IMR-90 (cell line): Measurements from ENCODE around the gene FNDC3B. TPM values are rescaled to one million over a fixed set of nuclear protein-coding genes. Genes with fewer than 3 reads are reported as not detected.

Experiments
- ATAC-seq: fragments of 200-7000 bp; cut with Tn5 transposase; 2 replicates; pipeline ENCODE4 v1.9.1; 2020; ENCODE audit warnings: low read depth, mild to moderate bottlenecking, moderate library complexity
- BruUV-seq: library from RNA; stranded (reverse); fragments of 400-500 nt; replicated peaks from 2 replicates; lab custom pipeline; 2021; lab: Mats Ljungman, UMichigan
- CTCF ChIA-PET: fragments of 300-600 bp; formaldehyde crosslinking; extraction: SDS; loops from one replicate; lab custom pipeline; 2021; ENCODE audit warnings: antibody characterized with exemption; lab: Yijun Ruan, JAX
- POLR2A ChIA-PET: fragments of 300-600 bp; sonication (Branson Sonifier 250); formaldehyde crosslinking; loops from one replicate; lab custom pipeline; 2022; ENCODE audit warnings: antibody characterized with exemption; ENCODE audit not compliant: unreplicated experiment; lab: Charles Lee
- DNase-seq: peaks from one replicate; pipeline ENCODE4 v3.0.0; 2013
- H2AFZ ChIP-seq: replicated peaks from 2 replicates; pipeline ENCODE3; 2013; ENCODE audit warnings: low read length, mild to moderate bottlenecking; ENCODE audit not compliant: poor library complexity
- H2AK5ac ChIP-seq: 2 replicates; pipeline ENCODE4 v1.6.1; 2013; ENCODE audit warnings: low read depth, low read length, inconsistent platforms
- H2AK9ac ChIP-seq: replicated peaks from 2 replicates; pipeline ENCODE3; 2013; ENCODE audit warnings: mild to moderate bottlenecking, low read depth, low read length, moderate library complexity; ENCODE audit not compliant: poor library complexity
- H2BK120ac ChIP-seq: 2 replicates; pipeline ENCODE4 v1.6.1; 2013; ENCODE audit warnings: low read depth, low read length, inconsistent platforms
- H2BK15ac ChIP-seq: 3 replicates; pipeline ENCODE4 v1.6.1; 2013; ENCODE audit warnings: low read depth, low read length, inconsistent platforms
- H2BK20ac ChIP-seq: 2 replicates; pipeline ENCODE4 v1.6.1; 2013; ENCODE audit warnings: low read depth, mild to moderate bottlenecking, inconsistent platforms, low read length, moderate library complexity
- H2BK5ac ChIP-seq: 2 replicates; pipeline ENCODE4 v1.6.1; 2013; ENCODE audit warnings: mild to moderate bottlenecking, low read depth, low read length, inconsistent platforms; ENCODE audit not compliant: poor library complexity, severe bottlenecking
- H3K14ac ChIP-seq: replicated peaks from 2 replicates; pipeline ENCODE4 v1.6.1; 2013; ENCODE audit warnings: low read depth, low read length, inconsistent platforms
- H3K18ac ChIP-seq: 2 replicates; pipeline ENCODE4 v1.6.1; 2013; ENCODE audit warnings: low read depth, low read length, control low read depth
- H3K23ac ChIP-seq: 2 replicates; pipeline ENCODE4 v1.6.1; 2013; ENCODE audit warnings: low read depth, low read length, inconsistent platforms
- H3K27ac ChIP-seq: 2 replicates; pipeline ENCODE4 v1.5.1; 2013; ENCODE audit warnings: mild to moderate bottlenecking, control low read depth, low read length; ENCODE audit not compliant: insufficient read depth
- H3K27me3 ChIP-seq: 2 replicates; pipeline ENCODE4 v1.6.1; 2013; ENCODE audit warnings: low read length; ENCODE audit not compliant: control insufficient read depth, insufficient read depth
- H3K36me3 ChIP-seq: 2 replicates; pipeline ENCODE4 v1.6.1; 2013; ENCODE audit warnings: low read length, mixed read lengths; ENCODE audit not compliant: control insufficient read depth, insufficient read depth
- H3K4ac ChIP-seq: 2 replicates; pipeline ENCODE4 v1.6.1; 2013; ENCODE audit warnings: low read depth, low read length, inconsistent platforms
- H3K4me1 ChIP-seq: 2 replicates; pipeline ENCODE4 v1.6.1; 2013; ENCODE audit warnings: low read length, mixed read lengths; ENCODE audit not compliant: control insufficient read depth, insufficient read depth
- H3K4me2 ChIP-seq: 2 replicates; pipeline ENCODE4 v1.6.1; 2013; ENCODE audit warnings: low read depth, mild to moderate bottlenecking, control low read depth, low read length, moderate library complexity
- H3K4me3 ChIP-seq: 2 replicates; pipeline ENCODE4 v1.5.1; 2013; ENCODE audit warnings: low read depth, mild to moderate bottlenecking, control low read depth, low read length, moderate library complexity; ENCODE audit not compliant: insufficient read depth
- H3K56ac ChIP-seq: 2 replicates; pipeline ENCODE4 v1.6.1; 2013; ENCODE audit warnings: low read length, inconsistent platforms; ENCODE audit not compliant: insufficient read depth; ENCODE audit errors: extremely low read depth
- H3K79me1 ChIP-seq, 2 experiments: 2 replicates each; pipeline ENCODE4 v1.6.1; 2013; ENCODE audit warnings: low read length in 2 of 2, inconsistent platforms in 1 of 2, low read depth in 1 of 2
- H3K9ac ChIP-seq: 2 replicates; pipeline ENCODE4 v1.6.1; 2013; ENCODE audit warnings: low read depth, low read length, control low read depth
- H3K9me1 ChIP-seq: 2 replicates; pipeline ENCODE4 v1.6.1; 2013; ENCODE audit warnings: low read length, inconsistent platforms; ENCODE audit not compliant: insufficient read depth
- H3K9me3 ChIP-seq: 2 replicates; pipeline ENCODE4 v1.6.1; 2013; ENCODE audit warnings: low read length; ENCODE audit not compliant: control insufficient read depth, insufficient read depth
- H4K20me1 ChIP-seq: 2 replicates; pipeline ENCODE4 v1.6.1; 2013; ENCODE audit warnings: low read length, inconsistent platforms; ENCODE audit not compliant: insufficient read depth
- H4K5ac ChIP-seq: 2 replicates; pipeline ENCODE4 v1.6.1; 2013; ENCODE audit warnings: mild to moderate bottlenecking, low read depth, low read length, control low read depth
- H4K8ac ChIP-seq, 2 experiments: 2 replicates each; pipeline ENCODE4 v1.6.1; 2013; ENCODE audit warnings: low read depth in 2 of 2, low read length in 2 of 2, control low read depth in 1 of 2, inconsistent platforms in 1 of 2
- H4K91ac ChIP-seq: 2 replicates; pipeline ENCODE4 v1.6.1; 2013; ENCODE audit warnings: low read depth, low read length, inconsistent platforms; ENCODE audit not compliant: insufficient read depth
- BHLHE40 ChIP-seq: fragments of 150-350 bp; IDR thresholded peaks from 2 replicates; pipeline ENCODE4 v1.6.1; 2016; ENCODE audit warnings: mild to moderate bottlenecking, low read depth, low read length
- CHD1 ChIP-seq: IDR thresholded peaks from 2 replicates; pipeline ENCODE4 v1.6.1; 2012; ENCODE audit warnings: low read depth, low read length, improper control_type of control experiment
- NFE2L2 ChIP-seq: fragments of 150-350 bp; IDR thresholded peaks from 2 replicates; pipeline ENCODE4 v1.6.1; 2016; ENCODE audit warnings: low read depth, mild to moderate bottlenecking, low read length
- RAD21 ChIP-seq: IDR thresholded peaks from 2 replicates; pipeline ENCODE4 v1.6.1; 2012; ENCODE audit warnings: low read length, improper control_type of control experiment
- SMC3 ChIP-seq: fragments of 150-350 bp; IDR thresholded peaks from 2 replicates; pipeline ENCODE4 v1.6.1; 2016; ENCODE audit warnings: low read depth, mild to moderate bottlenecking, antibody characterized with exemption, low read length, moderate library complexity
- WGBS, 2 experiments: methylation state at CpG; one replicate each; pipeline versions ENCODE4 v1.1.5 to v1.1.7; 2013; ENCODE audit warnings: missing lambda C conversion rate in 2 of 2; ENCODE audit not compliant: insufficient read length in 1 of 2; ENCODE audit errors: extremely low coverage in 2 of 2; 5-methylcytosine and 5-hydroxymethylcytosine counted together
- dilution Hi-C: fragments of 300-500 bp; cut with HindIII; formaldehyde crosslinking; loops from one replicate; pipeline ENCODE4 v1.14.3; 2018; ENCODE audit warnings: low sequenced_read_pairs; ENCODE audit not compliant: unreplicated experiment
- in situ Hi-C: fragments of 300-500 bp; cut with MboI; formaldehyde crosslinking; loops from 3 replicates; pipeline ENCODE4 v1.14.3; 2019; ENCODE audit warnings: low sequenced_read_pairs, inconsistent platforms, mixed read lengths
- intact Hi-C: fragments of 100-400 bp; cut with micrococcal nuclease; formaldehyde crosslinking; loops from 2 replicates; pipeline ENCODE4 v1.10.0; 2022
- polyA plus RNA-seq, 3 experiments: library from polyadenylated mRNA; depleted of rRNA; stranded (reverse); fragments of >200 nt; gene quantifications; 2 replicates each; pipeline ENCODE4 v1.2.3, GENCODE V29; 2012; ENCODE audit warnings: low replicate concordance in 1 of 3
- total RNA-seq: library from RNA; depleted of rRNA; stranded (reverse); fragments of >200 nt; gene quantifications from 2 replicates; pipeline ENCODE4 v1.2.3, GENCODE V29; 2012
- TF ChIP-seq, protein P1 (sequence below): conservative IDR thresholded peaks from 2 replicates; pipeline ENCODE4 v1.5.1; 2012; ENCODE audit warnings: mild to moderate bottlenecking, low read depth, low read length, improper control_type of control experiment
- TF ChIP-seq, protein P2 (sequence below): fragments of 150-350 bp; IDR thresholded peaks from 2 replicates; pipeline ENCODE4 v1.6.1; 2016; ENCODE audit warnings: low read depth, mild to moderate bottlenecking, low read length, moderate library complexity, borderline replicate concordance
- TF ChIP-seq, protein P3 (sequence below): fragments of 150-350 bp; IDR thresholded peaks from 2 replicates; pipeline ENCODE4 v1.6.1; 2017; ENCODE audit warnings: mild to moderate bottlenecking, antibody characterized with exemption, low read length, low read depth

Gene FNDC3B
- total and polyA plus RNA-seq, 2 of the 4 experiments (the other 2 are of a cell fraction), result 23.9 to 150 TPM

DNA sequence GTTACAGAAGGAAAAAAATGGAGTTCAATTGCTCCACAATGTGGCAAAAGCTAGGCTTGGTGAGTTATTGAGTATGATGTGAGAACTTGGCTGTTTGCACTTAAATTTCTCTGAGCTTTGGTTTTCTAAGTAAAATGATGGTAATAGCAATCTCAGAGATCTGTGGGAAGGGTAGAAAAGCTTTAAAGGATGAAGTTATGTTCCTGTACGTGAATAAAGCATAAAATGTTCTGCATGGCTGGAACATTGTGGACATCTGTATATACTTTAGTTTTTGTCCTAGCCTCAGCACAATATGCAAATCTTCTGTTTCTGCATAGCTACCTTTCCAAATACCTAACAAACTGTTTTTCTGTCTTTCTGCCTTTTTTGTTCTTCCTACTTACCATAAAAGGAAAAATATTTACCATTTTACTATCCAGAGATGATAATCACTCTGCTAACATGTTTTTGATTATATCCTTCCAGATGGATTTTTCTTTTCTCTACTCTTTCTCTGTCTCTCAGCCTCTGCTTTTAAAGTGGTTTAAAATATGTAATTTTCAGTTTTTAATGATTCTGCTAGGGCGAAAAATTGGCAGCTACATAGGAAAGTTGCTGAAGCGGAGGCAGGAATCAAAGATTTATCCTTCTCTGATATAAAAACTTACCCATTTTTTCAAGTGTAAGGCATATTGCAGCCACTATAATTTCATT lies 188.1 kb downstream of the FNDC3B start:
- H2AFZ ChIP-seq, result no peak overlapping the region
- no peak overlapping the region for H2BK120ac ChIP-seq
- no peak overlapping the region for H3K18ac ChIP-seq
- DNase-seq (no peak), ATAC-seq (no peak)
- dilution Hi-C loops, result no loop called here
- H4K91ac ChIP-seq, result no peak overlapping the region
- ChIA-PET POLR2A (no interaction called here), CTCF (no interaction called here)
- H3K9me3 ChIP-seq, result no peaks in the 10 kb centered on the region
- no TSS peak for BruUV-seq
- H2AK9ac ChIP-seq, result no peak overlapping the region
- no peak overlapping the region for H4K5ac ChIP-seq
- H4K20me1 ChIP-seq, result peaks cover 47% of the 10 kb centered on the region
- no peaks in the 10 kb centered on the region for H3K27me3 ChIP-seq
- H2BK20ac ChIP-seq, result no peak overlapping the region
- no peak overlapping the region for H3K27ac ChIP-seq
- no peak overlapping the region for H2AK5ac ChIP-seq
- no peak overlapping the region for H3K9ac ChIP-seq
- no peak overlapping the region for H3K56ac ChIP-seq
- H3K4me3 ChIP-seq, result no peak overlapping the region
- no peak overlapping the region for H3K4me2 ChIP-seq
- no peak overlapping the region for H4K8ac ChIP-seq
- no peak overlapping the region for H2BK15ac ChIP-seq
- no peak overlapping the region for H2BK5ac ChIP-seq
- no peak overlapping the region for H3K14ac ChIP-seq
- intact Hi-C loops, result no loop called here
- TF ChIP-seq NFE2L2, result no peak
- no peak for TF ChIP-seq CHD1
- TF ChIP-seq, protein P1, sequence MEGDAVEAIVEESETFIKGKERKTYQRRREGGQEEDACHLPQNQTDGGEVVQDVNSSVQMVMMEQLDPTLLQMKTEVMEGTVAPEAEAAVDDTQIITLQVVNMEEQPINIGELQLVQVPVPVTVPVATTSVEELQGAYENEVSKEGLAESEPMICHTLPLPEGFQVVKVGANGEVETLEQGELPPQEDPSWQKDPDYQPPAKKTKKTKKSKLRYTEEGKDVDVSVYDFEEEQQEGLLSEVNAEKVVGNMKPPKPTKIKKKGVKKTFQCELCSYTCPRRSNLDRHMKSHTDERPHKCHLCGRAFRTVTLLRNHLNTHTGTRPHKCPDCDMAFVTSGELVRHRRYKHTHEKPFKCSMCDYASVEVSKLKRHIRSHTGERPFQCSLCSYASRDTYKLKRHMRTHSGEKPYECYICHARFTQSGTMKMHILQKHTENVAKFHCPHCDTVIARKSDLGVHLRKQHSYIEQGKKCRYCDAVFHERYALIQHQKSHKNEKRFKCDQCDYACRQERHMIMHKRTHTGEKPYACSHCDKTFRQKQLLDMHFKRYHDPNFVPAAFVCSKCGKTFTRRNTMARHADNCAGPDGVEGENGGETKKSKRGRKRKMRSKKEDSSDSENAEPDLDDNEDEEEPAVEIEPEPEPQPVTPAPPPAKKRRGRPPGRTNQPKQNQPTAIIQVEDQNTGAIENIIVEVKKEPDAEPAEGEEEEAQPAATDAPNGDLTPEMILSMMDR, result no peak
- no peak for TF ChIP-seq RAD21
- TF ChIP-seq SMC3, result no peak
- TF ChIP-seq, protein P2, sequence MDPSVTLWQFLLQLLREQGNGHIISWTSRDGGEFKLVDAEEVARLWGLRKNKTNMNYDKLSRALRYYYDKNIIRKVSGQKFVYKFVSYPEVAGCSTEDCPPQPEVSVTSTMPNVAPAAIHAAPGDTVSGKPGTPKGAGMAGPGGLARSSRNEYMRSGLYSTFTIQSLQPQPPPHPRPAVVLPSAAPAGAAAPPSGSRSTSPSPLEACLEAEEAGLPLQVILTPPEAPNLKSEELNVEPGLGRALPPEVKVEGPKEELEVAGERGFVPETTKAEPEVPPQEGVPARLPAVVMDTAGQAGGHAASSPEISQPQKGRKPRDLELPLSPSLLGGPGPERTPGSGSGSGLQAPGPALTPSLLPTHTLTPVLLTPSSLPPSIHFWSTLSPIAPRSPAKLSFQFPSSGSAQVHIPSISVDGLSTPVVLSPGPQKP, result no peak
- TF ChIP-seq, protein P3, sequence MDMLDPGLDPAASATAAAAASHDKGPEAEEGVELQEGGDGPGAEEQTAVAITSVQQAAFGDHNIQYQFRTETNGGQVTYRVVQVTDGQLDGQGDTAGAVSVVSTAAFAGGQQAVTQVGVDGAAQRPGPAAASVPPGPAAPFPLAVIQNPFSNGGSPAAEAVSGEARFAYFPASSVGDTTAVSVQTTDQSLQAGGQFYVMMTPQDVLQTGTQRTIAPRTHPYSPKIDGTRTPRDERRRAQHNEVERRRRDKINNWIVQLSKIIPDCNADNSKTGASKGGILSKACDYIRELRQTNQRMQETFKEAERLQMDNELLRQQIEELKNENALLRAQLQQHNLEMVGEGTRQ, result no peak
- TF ChIP-seq BHLHE40, result no peak
- H3K9me1 ChIP-seq, result peaks cover 19% of the 10 kb centered on the region
- no CpG with 5 or more reads among the region's 3 CpGs for WGBS, 2 experiments
- H3K23ac ChIP-seq, result no peak overlapping the region
- H3K79me1 ChIP-seq, result peaks cover 34 to 70% of the 10 kb centered on the region in 2 experiments
- in situ Hi-C loops, result no loop called here
- peaks cover 17% of the 10 kb centered on the region for H3K36me3 ChIP-seq
- no peak overlapping the region for H3K4ac ChIP-seq
- peaks cover 9% of the 10 kb centered on the region for H3K4me1 ChIP-seq
